Amygdala (tissue), 56 donors: ENCODE results near the gene MYRF.

Source experiments
- DNase-seq, 56 donors: peaks; one replicate each; lab custom pipeline; 2025; lab: John Stamatoyannopoulos, UW

MYRF gene

DNA sequence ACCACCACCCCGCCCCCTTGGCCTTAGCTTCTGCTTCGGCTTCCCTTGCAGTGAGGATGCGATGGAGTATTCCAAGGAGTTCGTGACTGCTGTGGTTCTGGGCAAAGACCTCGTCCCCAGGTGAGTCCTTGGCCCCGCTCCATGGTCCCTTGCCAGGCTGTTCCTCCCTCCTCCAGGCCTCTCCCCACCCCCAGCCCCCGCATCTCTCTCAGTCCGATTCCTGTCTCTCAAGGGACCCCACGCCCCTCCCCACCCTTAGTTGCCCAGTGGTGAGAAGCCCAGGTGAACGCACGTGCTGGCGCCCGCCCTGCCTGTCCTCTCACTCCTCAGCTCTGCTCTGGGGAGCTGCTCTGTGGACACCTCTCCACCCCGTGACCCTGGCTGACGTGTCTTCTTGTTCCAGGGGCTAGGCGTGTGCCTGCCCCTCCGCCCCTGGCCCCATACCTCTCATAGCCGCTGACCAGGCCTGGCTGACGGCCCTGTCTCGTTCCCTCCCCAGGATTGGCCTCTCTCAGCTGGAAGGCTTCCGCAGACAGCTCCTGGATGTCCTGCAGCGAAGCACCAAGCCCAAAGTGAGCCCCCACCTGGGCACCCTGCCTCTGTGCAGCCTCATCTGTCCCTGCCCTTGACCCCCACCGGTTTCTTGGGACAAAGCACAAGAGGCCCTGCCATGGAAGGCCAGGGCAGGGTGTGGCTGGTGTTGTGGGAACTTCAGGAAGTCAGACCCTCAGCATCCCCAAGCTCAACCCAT is 14.6 kb upstream of the MYRF start:
- DNase-seq, result no peak

DNA sequence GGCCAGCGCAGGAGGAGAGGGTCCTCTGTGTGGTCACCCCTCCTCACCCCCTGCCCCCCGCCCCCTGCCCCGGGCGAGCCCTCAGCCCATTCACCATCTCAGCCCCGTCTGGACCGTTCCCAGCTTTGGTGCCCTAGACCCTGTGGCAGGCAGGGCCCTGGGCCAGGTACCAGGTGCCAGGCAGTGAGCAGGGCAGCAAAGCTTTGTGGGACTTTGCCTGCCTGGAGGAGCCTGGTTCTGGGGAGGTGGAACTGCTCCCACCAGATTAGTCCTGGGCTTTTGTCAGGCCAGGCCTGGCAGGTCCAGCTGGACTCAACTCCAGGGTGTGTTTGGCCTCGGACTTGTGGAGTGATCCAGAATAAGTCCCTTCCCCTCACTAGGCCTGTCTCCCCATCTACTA is 13.7 kb upstream of the MYRF start:
- DNase-seq, result no peak

DNA sequence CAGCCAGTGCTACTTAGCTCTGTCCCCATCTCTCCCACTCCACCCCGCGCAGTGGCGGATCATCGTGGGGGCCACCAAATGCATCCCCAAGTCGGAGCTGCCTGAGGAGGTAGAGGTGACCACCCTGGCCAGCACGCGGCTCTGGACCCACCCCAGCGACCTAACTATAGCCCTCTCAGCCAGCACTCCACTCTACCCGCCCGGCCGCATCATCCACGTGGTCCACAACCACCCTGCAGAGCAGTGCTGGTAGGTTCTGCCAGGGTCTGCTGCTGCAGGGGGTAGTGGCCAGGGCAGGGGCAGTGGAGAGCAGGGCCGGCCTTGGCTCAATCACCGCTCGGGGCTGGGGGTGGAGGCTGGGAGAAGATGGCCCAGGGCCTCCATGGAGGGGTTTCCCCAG is 13.0 kb upstream of the MYRF start:
- DNase-seq, result no peak

DNA sequence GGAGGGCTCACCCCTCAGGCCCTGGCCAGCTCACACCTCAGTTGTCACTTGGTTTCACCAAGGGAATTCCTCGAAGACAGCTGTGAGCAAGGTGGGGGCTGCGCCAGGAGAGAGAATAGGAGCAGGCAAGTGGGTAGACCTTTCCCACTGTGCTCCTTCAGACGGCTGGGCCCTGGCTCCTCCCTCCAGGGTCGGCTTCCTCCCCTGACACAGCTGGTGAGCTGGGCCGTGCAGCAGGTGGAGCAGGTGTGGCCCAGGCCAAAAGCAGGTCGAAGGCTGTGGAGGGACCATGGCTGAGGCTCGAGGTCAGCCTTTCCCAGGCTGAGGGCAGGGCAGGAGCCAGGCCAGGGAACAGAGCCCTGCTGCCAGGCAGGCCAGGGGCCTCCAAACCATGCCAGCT is 12.5 kb upstream of the MYRF start:
- no peak for DNase-seq

DNA sequence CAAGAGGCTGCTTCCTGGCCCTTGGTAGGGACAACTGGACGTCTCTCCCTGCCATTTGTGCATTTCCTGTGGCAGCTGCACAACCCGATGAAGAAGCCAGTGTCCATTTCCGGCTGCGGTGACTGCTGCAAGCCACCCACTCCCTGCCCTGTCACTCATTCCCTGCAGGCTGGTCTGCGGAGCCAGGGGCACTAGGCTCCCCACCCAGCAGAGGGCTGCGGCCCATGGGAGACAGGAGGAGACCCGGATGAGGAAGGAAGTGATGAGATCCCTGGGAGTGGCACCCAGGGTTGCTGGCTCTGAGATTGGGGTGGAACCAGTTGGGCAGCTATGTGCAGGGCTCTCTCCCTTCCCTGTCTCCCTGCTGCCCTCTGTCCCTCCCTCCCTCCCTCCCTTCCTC is 10.0 kb upstream of the MYRF start:
- DNase-seq, result no peak

DNA sequence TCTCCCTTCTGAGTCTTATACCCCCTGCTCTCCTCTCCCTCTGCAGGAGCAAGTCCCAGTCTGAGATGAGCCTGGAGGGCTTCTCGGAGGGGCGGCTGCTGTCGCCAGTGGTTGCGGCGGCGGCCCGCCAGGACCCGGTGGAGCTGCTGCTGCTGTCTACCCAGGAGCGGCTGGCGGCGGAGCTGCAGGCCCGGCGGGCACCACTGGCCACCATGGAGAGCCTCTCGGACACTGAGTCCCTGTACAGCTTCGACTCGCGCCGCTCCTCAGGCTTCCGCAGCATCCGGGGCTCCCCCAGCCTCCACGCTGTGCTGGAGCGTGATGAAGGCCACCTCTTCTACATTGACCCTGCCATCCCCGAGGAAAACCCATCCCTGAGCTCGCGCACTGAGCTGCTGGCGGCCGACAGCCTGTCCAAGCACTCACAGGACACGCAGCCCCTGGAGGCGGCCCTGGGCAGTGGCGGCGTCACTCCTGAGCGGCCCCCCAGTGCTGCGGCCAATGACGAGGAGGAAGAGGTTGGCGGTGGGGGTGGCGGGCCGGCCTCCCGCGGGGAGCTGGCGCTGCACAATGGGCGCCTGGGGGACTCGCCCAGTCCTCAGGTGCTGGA is 8.8 kb upstream of the MYRF start:
- DNase-seq, result no peak

DNA sequence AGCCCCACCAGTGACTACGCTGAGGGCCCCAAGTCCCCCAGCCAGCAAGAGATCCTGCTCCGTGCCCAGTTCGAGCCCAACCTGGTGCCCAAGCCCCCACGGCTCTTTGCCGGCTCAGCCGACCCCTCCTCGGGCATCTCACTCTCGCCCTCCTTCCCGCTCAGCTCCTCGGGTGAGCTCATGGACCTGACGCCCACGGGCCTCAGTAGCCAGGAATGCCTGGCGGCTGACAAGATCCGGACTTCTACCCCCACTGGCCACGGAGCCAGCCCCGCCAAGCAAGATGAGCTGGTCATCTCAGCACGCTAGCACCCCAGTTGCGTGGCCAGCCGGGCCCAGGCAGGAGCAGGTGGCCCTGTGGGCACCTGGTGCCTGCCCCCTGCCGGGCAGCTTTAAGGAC is 8.3 kb upstream of the MYRF start:
- DNase-seq, result no peak

DNA sequence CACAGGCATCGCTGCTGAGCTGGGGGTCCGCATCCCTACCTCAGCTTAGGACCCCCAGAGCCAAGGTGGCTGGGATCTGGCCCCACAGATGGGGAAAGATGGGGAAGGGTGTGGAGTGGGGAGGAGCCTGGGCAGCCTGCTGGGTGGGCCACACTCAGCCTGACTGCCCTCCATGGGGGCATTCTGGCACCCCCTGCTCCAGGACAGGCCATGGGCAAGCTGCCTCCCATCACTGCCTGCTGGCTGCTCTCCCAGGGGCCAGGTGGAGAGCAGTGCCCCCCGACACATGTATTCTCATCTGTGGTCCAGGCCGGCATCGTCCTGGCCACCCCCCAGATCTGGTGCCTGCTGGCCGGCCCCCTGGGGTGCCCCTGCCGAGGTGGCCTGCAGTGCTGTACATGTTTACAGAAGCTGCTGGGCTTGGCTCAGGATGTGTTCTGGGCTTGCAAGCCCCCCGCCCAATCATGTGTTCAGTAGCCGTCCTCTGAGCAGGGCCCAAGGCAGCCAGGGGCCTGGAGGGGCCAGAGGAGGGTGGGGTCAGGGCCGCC is 7.8 kb upstream of the MYRF start:
- DNase-seq, result no peak

DNA sequence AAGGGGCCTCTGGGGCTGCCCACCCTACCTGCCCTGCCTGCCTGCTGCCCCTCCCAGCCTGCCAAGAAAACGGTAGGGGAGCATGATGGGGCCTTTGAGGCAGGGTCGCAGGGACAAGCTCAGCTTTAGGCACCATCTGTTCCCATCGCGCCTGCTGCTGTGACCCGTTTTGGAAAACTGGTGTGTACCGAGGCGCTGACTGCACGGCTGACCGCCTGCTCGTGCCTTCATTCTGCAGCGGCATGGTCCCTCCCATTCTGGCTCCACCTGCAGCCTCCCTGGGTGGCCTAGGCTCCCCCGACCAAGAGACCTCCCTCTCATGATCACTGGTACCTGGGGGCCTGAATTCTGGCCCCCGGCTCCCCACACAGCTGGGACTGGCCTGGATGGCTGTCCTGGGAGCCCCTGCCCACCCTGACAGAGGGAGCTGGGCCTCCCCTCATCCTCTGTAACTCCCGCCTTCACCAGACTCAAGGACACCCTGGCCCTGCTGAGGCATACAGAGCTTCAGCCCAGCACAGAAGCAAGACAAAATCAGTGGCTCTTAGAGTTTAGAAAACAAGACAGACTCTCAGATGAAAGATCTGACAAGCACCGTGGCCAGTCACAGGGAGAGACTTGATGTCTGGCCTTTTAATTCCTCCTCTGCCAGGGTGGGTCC is 6.5 kb upstream of the MYRF start:
- DNase-seq, result no peak

DNA sequence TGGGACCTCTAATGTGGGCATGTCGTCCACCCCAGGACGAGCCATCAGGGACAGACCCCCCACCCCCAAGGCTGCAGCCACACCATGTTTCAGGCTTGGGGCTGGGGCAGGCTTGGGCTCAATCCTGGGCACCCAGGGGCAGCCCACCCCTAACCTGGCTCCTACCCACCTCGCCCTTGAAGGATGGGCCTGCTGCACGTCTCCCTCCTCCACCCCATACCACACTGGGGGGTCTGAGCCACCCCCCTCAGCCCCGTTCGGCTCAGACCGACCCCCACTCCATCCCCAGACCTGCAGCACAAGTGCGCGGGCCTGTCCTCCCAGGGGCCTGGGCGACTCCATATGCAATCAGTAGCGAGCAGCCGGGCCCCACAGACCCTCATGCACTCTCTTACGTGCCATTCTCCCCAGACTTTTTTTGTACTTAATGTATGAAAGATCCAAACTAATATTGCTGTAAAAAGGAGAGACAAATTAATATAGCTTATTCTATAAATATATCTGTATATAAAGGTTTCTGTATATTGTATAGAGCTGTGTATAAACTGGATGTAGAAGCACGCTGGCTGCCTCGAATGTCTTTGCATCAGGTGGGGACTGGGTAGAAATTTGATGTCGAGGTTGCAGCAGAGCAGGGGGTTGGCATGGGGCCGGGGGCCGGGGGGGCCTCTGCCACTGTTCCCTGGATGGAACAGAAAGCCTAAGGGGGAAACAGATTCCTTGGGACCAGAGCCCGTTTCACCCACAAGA is 5.8 kb upstream of the MYRF start:
- DNase-seq, result no peak

DNA sequence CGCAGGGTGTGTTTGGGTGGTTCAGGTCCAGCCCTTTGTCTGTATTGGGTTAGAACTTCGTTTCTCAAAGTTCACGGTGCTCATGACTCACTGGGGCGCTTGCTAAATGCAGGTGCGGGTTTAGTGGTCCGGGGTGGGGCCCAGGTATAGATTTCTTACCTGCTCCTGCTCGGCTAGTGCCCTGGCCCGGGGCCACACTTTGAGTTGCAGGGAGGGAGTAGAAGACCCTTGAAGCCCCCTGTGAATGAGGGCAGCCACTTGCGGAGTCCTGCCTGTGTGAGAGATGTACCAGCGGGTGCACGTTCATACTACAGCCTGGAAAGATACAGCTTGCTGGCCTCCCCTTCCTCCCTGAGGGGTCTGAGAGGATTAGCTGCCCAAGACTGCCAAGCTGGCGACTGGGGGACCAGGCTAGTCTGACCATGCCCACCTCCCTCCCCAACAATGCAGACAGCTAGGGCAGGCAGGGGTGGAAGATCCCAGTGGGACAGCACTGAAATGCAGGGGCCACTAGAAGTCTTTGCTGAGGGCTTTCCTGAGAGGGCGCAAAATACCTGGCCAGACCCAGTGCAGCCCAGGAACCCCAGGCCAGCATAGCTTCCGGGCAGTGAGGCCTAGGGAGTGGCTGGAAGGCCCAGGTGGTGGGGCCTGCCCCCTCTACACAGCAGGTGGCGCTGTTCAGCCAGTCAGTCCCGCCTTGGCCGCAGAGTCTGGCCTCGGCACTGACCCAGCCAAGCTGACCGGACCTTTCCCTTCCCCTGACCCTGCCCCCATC is 5.1 kb upstream of the MYRF start:
- DNase-seq, result peak in 52 of 56 donors; percentile 23 to 92 (median 67)

DNA sequence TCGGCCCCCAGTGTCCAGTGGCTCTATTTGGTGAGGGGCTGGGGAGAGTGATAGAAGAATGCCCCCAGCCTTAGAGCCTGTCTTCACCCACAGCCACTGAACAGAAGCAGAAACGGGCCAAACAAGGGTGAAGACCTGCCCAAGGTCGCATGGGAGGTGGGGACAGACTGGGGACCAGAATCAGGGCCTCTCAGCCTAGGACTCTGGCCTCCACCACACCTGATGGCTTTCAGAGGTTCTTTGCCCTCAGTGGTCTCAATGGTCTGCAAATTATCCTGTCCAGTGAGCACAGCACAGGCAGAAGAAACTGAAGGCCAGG is 4.5 kb upstream of the MYRF start:
- no peak for DNase-seq

DNA sequence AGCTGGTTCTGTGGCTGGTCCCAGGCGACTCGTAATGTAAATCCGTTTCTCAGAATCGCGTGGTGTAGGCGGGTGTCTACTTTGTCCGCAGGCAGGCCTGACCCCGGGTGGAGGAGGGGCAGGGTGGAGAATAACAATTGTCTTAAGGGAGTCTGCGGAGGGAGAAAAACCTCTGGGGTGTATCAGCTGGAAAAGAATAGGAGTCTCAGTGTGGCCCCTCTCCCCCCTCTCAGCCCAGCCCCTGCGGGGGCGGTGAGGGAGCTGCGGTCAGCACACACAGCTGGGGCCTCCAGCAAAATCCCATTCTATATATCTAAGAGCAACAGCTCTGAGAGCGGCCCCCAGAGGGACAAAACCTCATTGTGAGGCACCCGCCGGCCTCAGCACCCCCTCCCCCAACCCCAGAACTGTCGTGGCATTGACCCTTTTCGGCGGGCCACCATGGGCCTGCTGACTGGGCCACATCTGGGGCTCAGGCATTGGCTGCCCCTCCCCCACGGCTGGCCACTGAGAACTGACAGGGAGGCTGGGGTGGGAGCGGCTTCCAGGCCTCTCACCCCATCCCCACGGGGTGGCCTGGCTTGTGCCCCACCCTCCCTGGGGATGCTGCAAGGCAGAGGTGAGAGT is 2.7 kb upstream of the MYRF start:
- peak in 55 of 56 donors; percentile 35 to 99 (median 87) for DNase-seq

DNA sequence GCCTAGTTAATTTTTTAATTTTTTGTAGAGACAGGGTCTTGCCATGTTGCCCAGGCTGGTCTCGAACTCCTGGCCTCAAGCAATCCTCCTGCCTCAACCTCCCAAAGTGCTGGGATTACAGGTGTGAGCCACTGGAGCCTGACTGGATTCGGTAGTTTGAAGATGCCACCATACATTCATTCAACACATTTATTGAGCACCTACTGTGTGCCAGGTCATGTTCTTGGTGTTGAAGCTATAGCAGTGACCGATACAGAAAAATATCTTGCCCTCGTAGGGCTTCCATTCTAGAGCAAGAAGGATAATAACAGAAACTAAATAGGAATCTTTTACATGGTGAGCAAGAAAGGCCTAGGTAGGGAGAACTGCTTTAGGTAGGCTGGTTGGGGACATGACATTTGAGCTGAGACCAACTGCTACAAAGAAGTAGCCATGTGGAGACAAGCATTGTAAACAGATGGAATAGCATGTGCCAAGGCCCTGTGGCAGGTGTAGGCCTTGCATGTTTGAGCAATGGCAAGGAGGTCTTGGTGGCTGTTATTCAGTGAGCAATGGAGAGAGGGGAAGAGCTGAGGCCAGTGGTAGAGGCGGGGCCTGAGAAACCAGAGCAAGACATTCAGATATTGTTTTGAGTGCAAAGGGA is 1.7 kb upstream of the MYRF start:
- DNase-seq, result no peak

DNA sequence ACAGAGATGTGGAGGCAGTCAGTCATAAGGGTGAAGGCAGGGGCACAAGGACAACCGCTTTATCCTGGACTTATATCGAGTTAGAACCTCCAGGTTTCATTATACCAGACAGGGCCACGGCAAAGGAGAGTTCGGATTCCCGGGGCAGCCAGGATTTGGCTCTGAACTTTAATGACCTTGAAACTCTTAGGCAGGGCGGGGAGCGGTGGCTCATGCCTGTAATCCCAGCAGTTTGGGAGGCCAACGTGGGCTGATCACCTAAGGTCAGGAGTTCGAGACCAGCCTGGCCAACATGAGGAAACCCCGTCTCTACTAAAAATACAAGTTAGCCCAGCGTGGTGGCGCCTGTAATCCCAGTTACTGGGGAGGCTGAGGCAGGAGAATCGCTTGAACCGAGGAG is 1.1 kb upstream of the MYRF start:
- DNase-seq, result no peak

DNA sequence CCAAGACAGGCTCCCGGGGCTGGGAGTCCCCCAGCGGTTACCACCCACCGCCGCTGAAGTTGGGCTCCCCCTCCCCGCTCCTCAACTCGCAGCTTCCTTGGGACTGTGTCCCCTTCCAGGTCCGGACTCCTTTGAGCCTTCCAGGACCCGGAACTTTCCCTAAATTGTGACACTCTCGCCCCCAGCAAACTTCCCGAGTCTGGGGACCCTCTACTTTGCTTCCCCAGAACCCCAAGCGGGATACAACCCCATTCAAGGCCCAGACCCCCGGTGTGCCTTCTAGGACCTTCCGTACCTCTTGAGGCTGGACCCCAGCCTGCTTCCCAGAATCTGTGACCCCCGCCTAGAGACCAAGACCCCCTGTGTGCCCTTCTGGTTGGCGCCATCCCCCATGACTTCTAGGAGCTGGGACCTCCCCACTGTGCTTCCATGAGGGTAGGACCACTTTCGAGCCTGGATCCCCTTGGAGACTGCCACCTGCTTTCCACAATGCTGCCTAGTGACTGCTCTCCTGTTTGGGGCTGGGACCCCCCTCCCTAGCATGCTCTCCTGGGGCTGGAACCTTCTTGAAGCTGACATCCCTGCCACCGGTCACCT is 587 bp downstream of the MYRF start:
- no peak for DNase-seq

DNA sequence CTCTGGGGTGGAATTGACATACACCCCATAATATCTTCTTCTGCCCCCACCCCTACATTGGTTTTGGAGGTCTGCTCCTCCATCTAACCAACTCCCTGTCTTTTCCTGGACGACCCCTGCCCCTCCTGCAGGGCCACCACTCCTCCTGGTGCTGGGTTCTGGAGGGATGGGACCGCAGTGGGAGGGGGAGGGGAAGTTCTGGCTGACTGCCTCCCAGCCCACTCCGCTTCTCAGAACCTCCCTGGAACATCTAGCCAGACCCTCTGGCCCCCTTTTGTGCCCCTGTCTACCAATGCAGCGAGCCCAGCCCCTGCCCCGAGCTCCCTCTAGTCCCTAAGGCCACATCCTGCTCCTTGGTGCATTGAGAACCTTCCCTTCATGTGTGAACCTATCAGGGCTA is 1.2 kb downstream of the MYRF start:
- peak in 3 of 56 donors; percentile 12 to 22 (median 16) for DNase-seq

DNA sequence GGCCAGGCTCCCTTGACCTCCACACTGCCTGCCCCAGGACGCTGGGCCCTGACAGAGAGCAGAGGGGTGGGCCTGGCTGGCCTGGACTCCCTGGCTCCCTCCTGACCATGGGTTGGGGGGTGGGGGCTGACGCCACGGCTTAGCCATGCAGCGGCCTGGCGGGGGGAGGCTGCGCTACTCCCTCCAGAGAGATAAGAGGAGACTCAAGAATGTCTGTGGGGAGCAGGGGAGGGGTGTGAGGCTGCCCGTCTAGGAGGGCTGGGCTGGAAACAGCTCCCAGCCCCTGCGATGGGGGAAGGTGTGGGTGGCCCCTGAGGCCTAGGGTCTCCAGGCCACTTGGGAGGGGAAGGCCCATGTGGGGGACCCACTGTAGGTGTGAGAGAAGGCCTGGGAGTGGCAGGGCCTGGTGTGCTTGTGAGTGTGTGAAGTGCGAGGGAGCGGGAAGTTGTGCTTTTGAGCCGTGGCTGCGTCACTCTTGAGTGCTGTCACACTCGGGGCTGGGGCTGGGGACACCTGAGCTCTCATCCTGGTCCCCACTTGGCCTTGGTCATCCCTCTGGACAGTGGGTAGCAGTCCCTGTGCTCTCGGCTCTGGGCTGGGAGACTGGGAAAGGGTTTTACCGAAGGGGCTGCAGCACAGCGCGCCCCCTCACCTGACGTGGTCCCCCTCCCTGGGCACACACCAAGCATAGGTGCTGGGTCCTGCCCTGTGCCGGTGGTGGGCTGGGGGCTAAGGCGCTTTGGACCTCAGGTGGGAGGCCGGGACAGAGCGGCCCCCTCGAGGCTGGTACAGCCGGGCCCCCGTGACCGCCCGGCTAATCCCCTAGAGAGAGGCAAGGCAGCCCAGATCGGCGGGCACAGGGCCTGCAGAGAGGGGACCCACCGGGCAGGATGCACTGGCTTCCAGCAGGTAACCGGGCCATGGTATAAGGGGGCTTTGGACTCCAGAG is 2.4 kb downstream of the MYRF start:
- DNase-seq, result peak in 2 of 56 donors; percentile 21 to 33
